T-helper 2 cell treated with Interferon-gamma antibody and Interleukin-4, amounts not matched to agents 100 ng/mL and 5 ng/mL, for 36 hours (primary cell): Measurements from ENCODE around the gene LSM2. TPM values are rescaled to one million over a fixed set of nuclear protein-coding genes. Genes with fewer than 3 reads are reported as not detected.

ENCODE experiments used
- intact Hi-C: fragments of 100-400 bp; cut with micrococcal nuclease; formaldehyde crosslinking; loops from one replicate; pipeline ENCODE4 v1.15.1; 2023
- total RNA-seq: library from RNA; stranded (reverse); gene quantifications from 2 replicates; pipeline ENCODE4 v1.2.3, GENCODE V29; 2022

The LSM2 gene
- total RNA-seq, 1 donor from 2014 or later, result 101 TPM

- intact Hi-C loops, result no loop called here
Measured at GRCh38 chr6:31778999-31779885, 27.5 kb downstream of the LSM2 start.

GRCh38 chr6:31778193-31778592 is 28.6 kb downstream of the LSM2 start:
- intact Hi-C loops, result no loop called here

- intact Hi-C loops, result no loop called here
Measured at GRCh38 chr6:31777667-31778050, 29.1 kb downstream of the LSM2 start.

- intact Hi-C loops, result no loop called here
Measured at GRCh38 chr6:31776989-31777666, 29.6 kb downstream of the LSM2 start, which contains the start of gene VWA7. VWA7 (minus strand) TSS chr6:31777328; CDS start chr6:31776779, 549 bp downstream.

- intact Hi-C loops, result no loop called here
Measured at GRCh38 chr6:31776485-31776988, 30.2 kb downstream of the LSM2 start.

GRCh38 chr6:31775633-31776484 is 30.9 kb downstream of the LSM2 start:
- intact Hi-C loops, result no loop called here

GRCh38 chr6:31775184-31775583 is 31.6 kb downstream of the LSM2 start:
- intact Hi-C loops, result no loop called here

GRCh38 chr6:31771992-31772358 is 34.8 kb downstream of the LSM2 start:
- intact Hi-C loops, result loop anchor here (2.0 kb wide), 1 partner anchor 69 kb away; the partner anchor contains the start of gene ABHD16A

GRCh38 chr6:31770860-31771259 is 35.9 kb downstream of the LSM2 start:
- intact Hi-C loops, result loop anchor here (2.0 kb wide), 1 partner anchor 68 kb away; the partner anchor contains the start of gene ABHD16A

GRCh38 chr6:31769684-31770371 is 36.9 kb downstream of the LSM2 start:
- intact Hi-C loops, result loop anchor here (2.0 kb wide), 2 partner anchors 41 to 67 kb away; partner anchors contain the start of genes ABHD16A and DDAH2

- intact Hi-C loops, result loop anchor here (2.0 kb wide), 1 partner anchor 40 kb away; the partner anchor contains the start of gene DDAH2
Measured at GRCh38 chr6:31768363-31769257, 38.2 kb downstream of the LSM2 start.

GRCh38 chr6:31767096-31767645 is 39.6 kb downstream of the LSM2 start:
- intact Hi-C loops, result no loop called here

GRCh38 chr6:31765910-31766794 is 40.6 kb downstream of the LSM2 start:
- intact Hi-C loops, result no loop called here

- intact Hi-C loops, result no loop called here
Measured at GRCh38 chr6:31765559-31765909, 41.2 kb downstream of the LSM2 start.

- intact Hi-C loops, result no loop called here
Measured at GRCh38 chr6:31764198-31764597, 42.6 kb downstream of the LSM2 start.

- intact Hi-C loops, result no loop called here
Measured at GRCh38 chr6:31763619-31763940, 43.2 kb downstream of the LSM2 start.

- intact Hi-C loops, result no loop called here
Measured at GRCh38 chr6:31762878-31763618, 43.7 kb downstream of the LSM2 start.

- intact Hi-C loops, result no loop called here
Measured at GRCh38 chr6:31762356-31762755, 44.4 kb downstream of the LSM2 start, which contains the start of gene SAPCD1. SAPCD1 (plus strand) TSS chr6:31762656; CDS start chr6:31763055, 399 bp downstream.
